ENCODE measurements around the gene CACNG4. TPM values are rescaled to one million over a fixed set of nuclear protein-coding genes. Genes with fewer than 3 reads are reported as not detected.

The CACNG4 gene
- total RNA-seq, 1 experiment from 2014 or later: 6.3 TPM

GRCh38 chr17:66920435-66920834, 44.1 kb upstream of the CACNG4 start:
- H3K4me1 Mint-ChIP-seq: peaks cover 6% of the 10 kb centered on the region in 2 experiments
- no peak overlapping the region for H4K5ac ChIP-seq (ENCODE audit: insufficient read length, low read depth, low read length)
- peaks cover 3% of the 10 kb centered on the region; the same call in 1 of the 2 replicates for H3K27me3 Mint-ChIP-seq (ENCODE audit: low read depth)
- no peak overlapping the region for H3K23ac ChIP-seq (ENCODE audit: insufficient read length, low read depth, low read length)
- no peaks in the 10 kb centered on the region for H3K4me1 ChIP-seq (ENCODE audit: insufficient read depth, low read length)
- no peak overlapping the region for H2BK15ac ChIP-seq (ENCODE audit: low read depth, low read length)
- H3K4me2 ChIP-seq (ENCODE audit: insufficient read depth, insufficient read length, low read length): no peak overlapping the region
- no peaks in the 10 kb centered on the region for H4K20me1 ChIP-seq (ENCODE audit: control insufficient read depth, insufficient read depth, insufficient read length)
- no peak for DNase-seq
- no peak overlapping the region for H3K27ac Mint-ChIP-seq
- H3K79me1 ChIP-seq (ENCODE audit: insufficient read depth, low read depth, low read length, poor library complexity, severe bottlenecking): no peaks in the 10 kb centered on the region
- WGBS (ENCODE audit: extremely low coverage, insufficient read length, low lambda C conversion rate): no CpG with 5 or more reads among the region's 9 CpGs
- no peaks in the 10 kb centered on the region; a peak in 1 of 7 replicates for H3K36me3 Mint-ChIP-seq (ENCODE audit: insufficient read depth in 1 of 3, low read depth in 3 of 3)
- no peak overlapping the region for H2BK12ac ChIP-seq (ENCODE audit: insufficient read length, low read depth, low read length)
- H3K4me3 Mint-ChIP-seq: no peak overlapping the region
- no peaks in the 10 kb centered on the region for H3K27me3 ChIP-seq (ENCODE audit: insufficient read depth, low read length)
- no peak overlapping the region for H3K18ac ChIP-seq (ENCODE audit: insufficient read length, low read depth, low read length)
- H3K23me2 ChIP-seq (ENCODE audit: insufficient read length, low read depth, low read length, poor library complexity, severe bottlenecking): no peaks in the 10 kb centered on the region
- no peaks in the 10 kb centered on the region for H3K79me2 ChIP-seq (ENCODE audit: insufficient read depth, low read length)
- no peak overlapping the region for H3K4ac ChIP-seq (ENCODE audit: low read depth, low read length)
- H2BK20ac ChIP-seq (ENCODE audit: low read depth, low read length, poor library complexity, severe bottlenecking): no peak overlapping the region
- H3K9me3 ChIP-seq (ENCODE audit: control insufficient read depth, low read depth, low read length): no peaks in the 10 kb centered on the region
- no peak overlapping the region for H4K8ac ChIP-seq (replicated peaks; ENCODE audit: insufficient read length, low read depth, low read length)
- H2BK120ac ChIP-seq (ENCODE audit: low read depth, low read length, poor library complexity, severe bottlenecking): no peak overlapping the region
- H2AFZ ChIP-seq (ENCODE audit: low read length): no peak overlapping the region
- H3K56ac ChIP-seq (ENCODE audit: insufficient read length, low read depth, low read length): no peak overlapping the region
- H4K91ac ChIP-seq (ENCODE audit: insufficient read length, low read depth, low read length): no peak overlapping the region
- peaks cover 4 to 8% of the 10 kb centered on the region in 2 experiments for H3K9me3 Mint-ChIP-seq
- no peak overlapping the region for H2AK5ac ChIP-seq (ENCODE audit: insufficient read length, low read length)
- no peak overlapping the region for H3K9ac ChIP-seq (ENCODE audit: extremely low read depth, insufficient read length, low read length)
- TF ChIP-seq CTCF (conservative IDR thresholded peaks at IDR 0.05): no peak
- no peak overlapping the region for H2BK5ac ChIP-seq (ENCODE audit: insufficient read length, low read length)
- H3K14ac ChIP-seq (ENCODE audit: insufficient read depth, low read length): no peak overlapping the region
- H3K27ac ChIP-seq (ENCODE audit: insufficient read length, low read depth, low read length): no peak overlapping the region
- H3T11ph ChIP-seq (ENCODE audit: low read length): no peak overlapping the region

Data from H9 (cell line).